GM10248 (cell line): Measurements from ENCODE around the gene AGAP5.

Source experiments
- CTCF ChIA-PET: fragments of 300-600 bp; sonication (Branson Sonifier 250); formaldehyde crosslinking; extraction: SDS; loops from one replicate; lab custom pipeline; 2021; ENCODE audit warnings: antibody characterized with exemption; lab: Yijun Ruan, JAX
- POLR2A ChIA-PET: fragments of 350-650 bp; sonication (Branson Sonifier 250); formaldehyde crosslinking; extraction: SDS; loops from one replicate; lab custom pipeline; 2020; ENCODE audit warnings: antibody characterized with exemption; lab: Yijun Ruan, JAX
- DNase-seq: peaks from one replicate; pipeline ENCODE4 v3.0.0; 2012; ENCODE audit errors: extremely low spot score
- CTCF ChIP-seq: IDR thresholded peaks from 2 replicates; pipeline ENCODE4 v1.5.1; 2012; ENCODE audit warnings: mild to moderate bottlenecking, low read depth; ENCODE audit errors: extremely low read depth, missing control alignments, control extremely low read depth

AGAP5 gene

DNA sequence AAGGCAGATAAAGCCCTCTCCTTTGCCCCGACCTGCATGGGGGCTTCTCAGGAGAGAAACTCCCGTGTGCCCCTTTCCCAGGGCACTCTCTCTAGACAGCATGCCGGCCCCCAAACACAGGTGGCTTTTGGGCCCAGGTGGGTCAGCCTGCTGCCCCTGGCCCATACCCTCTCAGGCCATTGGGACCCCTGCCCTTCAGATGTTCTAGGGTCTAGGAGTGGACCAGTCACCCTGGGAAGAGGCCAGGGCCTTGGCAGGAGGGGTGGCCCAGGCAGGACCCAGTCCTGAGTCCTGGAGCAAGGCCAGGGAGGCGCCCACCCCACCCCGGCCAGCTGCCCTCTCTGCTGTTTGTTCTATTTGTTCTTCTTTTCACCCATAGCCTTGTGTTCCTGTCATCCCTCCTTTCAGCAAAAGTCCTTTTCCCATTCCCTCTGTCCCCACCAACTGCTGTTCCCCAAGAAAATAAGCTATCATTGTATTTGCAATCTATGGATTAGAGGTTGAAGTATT is 36.9 kb upstream of the AGAP5 start:
- no peak for DNase-seq
- POLR2A ChIA-PET = no interaction called here
- no peak for TF ChIP-seq CTCF
- CTCF ChIA-PET = no interaction called here

GRCh38 chr10:73734028-73734720 is 36.3 kb upstream of the AGAP5 start:
- ChIA-PET CTCF (no interaction called here), POLR2A (no interaction called here)
- no peak for TF ChIP-seq CTCF
- DNase-seq = no peak

- CTCF ChIA-PET = interaction anchor here (1.2 kb wide), 1 partner anchor 33 kb away, joined by 3 read pairs; no protein-coding TSS in a partner anchor
- POLR2A ChIA-PET = no interaction called here
- TF ChIP-seq CTCF = no peak
- DNase-seq = no peak
Measured at GRCh38 chr10:73732931-73733623, 35.2 kb upstream of the AGAP5 start.

DNA sequence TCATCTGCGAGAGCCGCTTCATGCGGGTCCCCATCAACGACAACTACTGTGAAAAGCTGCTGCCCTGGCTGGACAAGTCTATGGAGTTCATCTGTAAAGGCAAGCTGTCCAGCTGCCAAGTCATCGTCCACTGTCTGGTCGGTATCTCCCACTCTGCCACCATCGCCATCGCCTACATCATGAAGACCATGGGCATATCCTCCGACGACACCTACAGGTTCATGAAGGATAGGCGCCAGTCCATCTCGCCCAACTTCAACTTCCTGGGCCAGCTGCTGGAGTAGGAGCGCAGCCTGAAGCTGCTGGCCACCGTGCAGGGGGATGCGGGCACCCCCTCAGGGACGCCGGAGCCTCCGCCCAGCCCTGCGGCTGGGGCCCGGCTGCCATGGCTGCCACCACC is 34.5 kb upstream of the AGAP5 start:
- DNase-seq = no peak
- CTCF ChIA-PET = interaction anchor here (1.2 to 2.6 kb wide), 2 partner anchors 11 to 34 kb away, joined by 3 to 16 read pairs; partner anchors contain the start of gene SEC24C
- TF ChIP-seq CTCF = no peak
- POLR2A ChIA-PET = no interaction called here

DNA sequence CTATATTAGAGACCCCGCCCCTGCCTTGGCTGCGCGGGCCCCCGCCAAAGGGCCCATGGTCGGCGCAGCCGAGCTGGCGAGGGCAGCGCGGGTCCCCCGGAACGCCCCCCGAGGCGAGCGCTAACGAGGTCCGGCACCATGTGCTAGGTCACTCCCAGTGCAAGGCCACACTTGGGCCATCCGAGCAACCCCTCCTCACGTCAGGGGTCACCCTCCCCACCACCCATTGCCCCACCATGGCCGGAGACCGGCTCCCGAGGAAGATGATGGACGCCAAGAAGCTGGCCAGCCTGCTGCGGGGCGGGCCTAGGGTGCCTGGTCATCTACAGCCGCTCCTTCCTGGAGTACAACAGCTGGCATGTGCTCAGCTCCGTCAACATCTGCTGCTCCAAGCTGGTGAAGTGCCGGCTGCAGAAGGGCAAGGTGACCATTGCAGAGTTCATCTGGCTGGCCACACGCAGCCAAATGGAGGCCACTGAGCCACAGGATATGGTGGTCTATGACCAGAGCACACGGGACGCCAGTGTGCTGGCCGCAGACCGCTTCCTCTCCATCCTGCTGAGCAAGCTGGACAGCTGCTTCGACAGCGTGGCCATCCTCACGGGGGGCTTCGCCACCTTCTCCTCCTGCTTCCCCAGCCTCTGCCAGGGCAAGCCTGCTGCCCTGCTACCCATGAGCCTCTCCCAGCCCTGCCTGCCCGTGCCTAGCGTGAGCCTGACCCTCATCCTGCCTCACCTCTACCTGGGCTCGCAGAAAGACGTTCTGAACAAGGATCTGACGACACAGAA is 33.9 kb upstream of the AGAP5 start:
- CTCF ChIA-PET = interaction anchor here (1.0 to 2.6 kb wide), 6 partner anchors 10 to 147 kb away, joined by 3 to 16 read pairs (median 3); partner anchors contain the start of gene SEC24C
- DNase-seq = no peak
- POLR2A ChIA-PET = interaction anchor here (1.1 kb wide), 1 partner anchor 13 kb away, joined by 3 read pairs; the partner anchor contains the start of gene SEC24C
- no peak for TF ChIP-seq CTCF
